Measurements from ENCODE around the gene LMO1. TPM values are rescaled to one million over a fixed set of nuclear protein-coding genes. Genes with fewer than 3 reads are reported as not detected.

Gene LMO1
- total RNA-seq, 1 donor from 2014 or later, result 1.8 TPM

GRCh38 chr11:8296872-8297271, 33.2 kb upstream of the LMO1 start:
- H3K36me3 Mint-ChIP-seq (ENCODE audit: low read depth), result no peaks in the 10 kb centered on the region
- no peak overlapping the region for H3K27ac Mint-ChIP-seq (ENCODE audit: unreplicated experiment)
- TF ChIP-seq CTCF (conservative IDR thresholded peaks at IDR 0.05), result no peak
- H3K27me3 Mint-ChIP-seq (ENCODE audit: low read depth), result no peaks in the 10 kb centered on the region
- no peak for DNase-seq (ENCODE audit: low read depth, low spot score)
- peaks cover 4% of the 10 kb centered on the region for H3K9me3 Mint-ChIP-seq
- H3K4me3 Mint-ChIP-seq, result no peak overlapping the region
- H3K4me1 Mint-ChIP-seq, result peaks cover 10% of the 10 kb centered on the region

GRCh38 chr11:8296038-8296649, 32.5 kb upstream of the LMO1 start:
- Mint-ChIP-seq H3K36me3 (ENCODE audit: low read depth) (no peaks in the 10 kb centered on the region), H3K27me3 (ENCODE audit: low read depth) (no peaks in the 10 kb centered on the region), H3K4me3 (no peak overlapping the region), H3K9me3 (peaks cover 4% of the 10 kb centered on the region), H3K4me1 (peaks cover 16% of the 10 kb centered on the region), H3K27ac (ENCODE audit: unreplicated experiment) (no peak overlapping the region)
- no peak for TF ChIP-seq CTCF (conservative IDR thresholded peaks at IDR 0.05)
- no peak for DNase-seq (ENCODE audit: low read depth, low spot score)

- no peak for DNase-seq (ENCODE audit: low read depth, low spot score)
Measured at GRCh38 chr11:8294251-8294935, 30.7 kb upstream of the LMO1 start.

GRCh38 chr11:8293171-8293570, 29.5 kb upstream of the LMO1 start:
- Mint-ChIP-seq H3K9me3 (peaks cover 3% of the 10 kb centered on the region), H3K27me3 (ENCODE audit: low read depth) (no peaks in the 10 kb centered on the region), H3K36me3 (ENCODE audit: low read depth) (no peaks in the 10 kb centered on the region), H3K4me3 (no peak overlapping the region), H3K4me1 (peaks cover 43% of the 10 kb centered on the region), H3K27ac (ENCODE audit: unreplicated experiment) (no peak overlapping the region)
- DNase-seq (ENCODE audit: low read depth, low spot score), result no peak
- no peak for TF ChIP-seq CTCF (conservative IDR thresholded peaks at IDR 0.05)

More at GRCh38 chr11:8294251-8294935, 30.7 kb upstream of the LMO1 start:
- no peaks in the 10 kb centered on the region for H3K27me3 Mint-ChIP-seq (ENCODE audit: low read depth)
- H3K36me3 Mint-ChIP-seq (ENCODE audit: low read depth), result no peaks in the 10 kb centered on the region
- H3K27ac Mint-ChIP-seq (ENCODE audit: unreplicated experiment), result no peak overlapping the region
- H3K4me3 Mint-ChIP-seq, result no peak overlapping the region
- peaks cover 31% of the 10 kb centered on the region for H3K4me1 Mint-ChIP-seq
- H3K9me3 Mint-ChIP-seq, result peaks cover 5% of the 10 kb centered on the region
- TF ChIP-seq CTCF (conservative IDR thresholded peaks at IDR 0.05), result no peak

- Mint-ChIP-seq H3K9me3 (peaks cover 3% of the 10 kb centered on the region), H3K27ac (ENCODE audit: unreplicated experiment) (no peak overlapping the region), H3K4me3 (no peak overlapping the region), H3K36me3 (ENCODE audit: low read depth) (no peaks in the 10 kb centered on the region), H3K27me3 (ENCODE audit: low read depth) (no peaks in the 10 kb centered on the region), H3K4me1 (peaks cover 44% of the 10 kb centered on the region)
- TF ChIP-seq CTCF (conservative IDR thresholded peaks at IDR 0.05), result no peak
- DNase-seq (ENCODE audit: low read depth, low spot score), result no peak
Measured at GRCh38 chr11:8292351-8292750, 28.7 kb upstream of the LMO1 start.

All from neural crest cell (in vitro differentiated cells).